Neuron (in vitro differentiated cells): ENCODE measurements around the gene LRP1B.

Experiments used
- H2AFZ ChIP-seq: one replicate; pipeline ENCODE4 v1.6.1; 2013; ENCODE audit warnings: low read depth, mild to moderate bottlenecking, inconsistent platforms, low read length, moderate library complexity
- H3K27me3 ChIP-seq: one replicate; pipeline ENCODE4 v1.6.1; 2013; ENCODE audit warnings: low read length; ENCODE audit not compliant: insufficient read depth
- H3K36me3 ChIP-seq: one replicate; pipeline ENCODE4 v1.6.1; 2013; ENCODE audit warnings: low read length; ENCODE audit not compliant: insufficient read depth
- H3K4me1 ChIP-seq: one replicate; pipeline ENCODE4 v1.6.1; 2013; ENCODE audit warnings: low read length; ENCODE audit not compliant: insufficient read depth
- H3K4me3 ChIP-seq: 2 replicates; pipeline ENCODE4 v1.5.1; 2013; ENCODE audit warnings: mild to moderate bottlenecking, low read length, moderate library complexity
- H3K9me3 ChIP-seq: one replicate; pipeline ENCODE4 v1.6.1; 2013; ENCODE audit warnings: low read length

The LRP1B gene

DNA sequence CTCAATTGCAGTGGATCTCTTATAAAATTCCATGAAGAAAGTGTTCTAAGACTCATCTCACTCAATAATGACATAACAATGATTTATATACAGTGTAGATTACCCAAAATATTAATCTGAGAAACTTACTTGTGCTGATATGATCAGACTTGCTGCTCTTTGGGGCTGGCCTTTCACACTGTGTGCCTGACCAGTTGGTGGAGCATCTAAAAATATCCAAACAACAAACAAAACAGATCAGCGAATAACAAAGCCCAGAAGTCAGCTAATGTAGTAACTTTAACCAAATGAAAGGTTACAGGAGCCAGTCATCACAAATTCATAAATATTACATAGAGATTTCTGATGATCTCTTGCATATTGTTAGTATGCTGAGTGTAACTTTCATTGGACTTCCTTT, 1883.9 kb downstream of the LRP1B start:
- Histone ChIP-seq H3K9me3 (no peaks in the 10 kb centered on the region), H3K4me1 (no peaks in the 10 kb centered on the region)

DNA sequence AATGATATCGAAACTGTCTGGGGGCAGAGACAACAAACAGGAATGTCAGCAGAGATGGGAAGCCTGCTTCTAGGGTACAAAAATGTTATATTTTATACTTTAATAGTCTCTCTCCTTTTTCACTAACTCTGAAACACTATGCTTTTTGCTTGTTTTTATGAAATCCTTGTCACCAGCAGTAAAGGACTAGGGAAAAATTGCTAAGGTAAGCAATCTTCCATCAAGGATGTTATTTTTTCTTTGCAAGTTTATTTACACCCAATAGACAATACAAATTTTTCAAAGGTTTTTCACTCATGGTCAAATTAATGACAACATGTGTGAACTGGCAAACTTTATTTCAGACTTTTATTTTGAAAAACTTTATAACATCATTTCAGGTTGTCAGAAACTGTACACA, 1884.8 kb downstream of the LRP1B start:
- Histone ChIP-seq H3K4me3 (no peak overlapping the region), H3K4me1 (no peaks in the 10 kb centered on the region), H3K9me3 (no peaks in the 10 kb centered on the region), H3K36me3 (no peaks in the 10 kb centered on the region), H2AFZ (no peak overlapping the region), H3K27me3 (no peaks in the 10 kb centered on the region)

More for the DNA sequence above, 1883.9 kb downstream of the LRP1B start:
- no peak overlapping the region for H2AFZ ChIP-seq
- H3K36me3 ChIP-seq: no peaks in the 10 kb centered on the region
- H3K27me3 ChIP-seq: no peaks in the 10 kb centered on the region
- H3K4me3 ChIP-seq: no peak overlapping the region

DNA sequence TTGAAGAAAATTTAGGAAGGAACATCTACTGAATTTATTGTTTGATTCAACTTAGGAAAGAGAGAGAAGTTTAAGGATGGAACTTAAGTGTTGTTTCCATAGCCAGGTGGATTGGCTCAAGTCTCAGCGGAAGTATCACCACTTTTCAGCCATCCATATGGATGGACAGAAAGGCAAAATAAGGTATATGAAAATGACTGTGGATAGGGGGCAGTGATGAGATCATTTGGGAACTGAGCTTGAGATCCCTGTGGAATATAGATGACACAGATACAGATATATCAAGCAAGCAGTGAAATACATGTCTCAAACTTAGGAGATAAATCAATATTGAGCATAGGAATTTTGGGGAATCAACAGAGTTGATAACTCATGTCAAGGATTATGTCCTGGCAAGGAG, 1887.9 kb downstream of the LRP1B start:
- Histone ChIP-seq H3K4me1 (no peaks in the 10 kb centered on the region), H3K4me3 (no peak overlapping the region), H2AFZ (no peak overlapping the region), H3K9me3 (no peaks in the 10 kb centered on the region), H3K27me3 (no peaks in the 10 kb centered on the region), H3K36me3 (no peaks in the 10 kb centered on the region)

DNA sequence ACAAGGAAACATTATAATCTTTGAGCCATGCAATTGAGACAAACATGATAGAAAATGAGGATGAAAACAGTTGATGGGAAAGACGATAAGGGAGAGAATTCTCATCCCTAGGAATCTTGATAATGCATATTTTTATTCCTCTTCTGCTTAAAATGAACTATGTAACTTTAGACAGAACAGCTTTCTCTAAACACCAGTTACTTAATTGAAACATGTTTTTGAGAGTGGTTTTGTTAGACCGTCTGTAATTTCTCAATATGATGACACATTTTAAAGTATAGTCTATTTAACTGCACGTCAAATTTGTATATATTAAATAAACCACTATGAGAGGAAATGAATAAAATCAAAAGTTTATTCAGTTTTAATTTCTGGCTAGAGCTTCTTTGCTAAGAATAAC, 1896.7 kb downstream of the LRP1B start:
- no peaks in the 10 kb centered on the region for H3K9me3 ChIP-seq
- no peak overlapping the region for H3K4me3 ChIP-seq
- H3K27me3 ChIP-seq: no peaks in the 10 kb centered on the region
- no peaks in the 10 kb centered on the region for H3K36me3 ChIP-seq
- H3K4me1 ChIP-seq: no peaks in the 10 kb centered on the region
- peak overlapping the region; percentile 46 for H2AFZ ChIP-seq

DNA sequence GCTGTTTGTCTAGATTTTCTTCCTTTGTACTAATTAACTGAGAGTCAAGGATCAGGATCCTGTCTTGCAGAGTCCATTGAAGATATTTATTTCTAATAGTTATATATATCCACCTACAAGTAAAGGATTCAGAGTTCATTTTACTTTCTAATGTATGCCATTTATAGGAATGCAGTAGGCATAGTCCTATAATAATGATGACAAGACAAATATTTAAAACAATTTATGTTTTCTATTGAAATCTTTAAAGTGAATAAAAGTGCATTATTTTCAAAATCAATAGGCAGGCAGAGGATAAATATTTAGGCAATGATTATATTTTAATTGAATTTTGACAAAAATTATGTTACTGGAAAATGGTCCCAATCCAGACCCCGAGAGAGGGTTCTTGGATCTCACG, 1919.9 kb downstream of the LRP1B start:
- H3K4me3 ChIP-seq: no peak overlapping the region
- H3K36me3 ChIP-seq: no peaks in the 10 kb centered on the region
- peaks cover 5% of the 10 kb centered on the region for H3K4me1 ChIP-seq
- H3K9me3 ChIP-seq: no peaks in the 10 kb centered on the region
- H2AFZ ChIP-seq: no peak overlapping the region
- no peaks in the 10 kb centered on the region for H3K27me3 ChIP-seq

DNA sequence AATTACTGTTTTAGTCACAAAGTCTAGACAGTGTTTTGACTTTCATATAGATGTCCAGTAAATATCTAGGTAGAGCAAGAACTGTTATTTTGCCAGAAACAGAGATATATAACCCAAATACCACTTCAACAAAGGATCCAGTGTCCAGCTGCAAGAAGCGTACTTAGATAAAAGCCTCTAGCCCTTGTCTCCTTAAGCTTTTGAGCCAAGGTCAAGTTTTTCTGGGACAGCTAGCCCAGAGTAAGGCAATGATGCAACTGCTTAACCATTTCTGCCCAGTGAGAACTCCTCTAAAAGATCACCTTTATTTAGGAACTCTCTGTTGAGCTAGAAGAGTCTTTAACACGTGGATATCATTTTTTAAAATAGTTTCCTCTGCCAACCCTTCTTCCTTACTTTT, 1925.7 kb downstream of the LRP1B start:
- no peaks in the 10 kb centered on the region for H3K36me3 ChIP-seq
- H3K27me3 ChIP-seq: no peaks in the 10 kb centered on the region
- no peaks in the 10 kb centered on the region for H3K9me3 ChIP-seq
- H3K4me3 ChIP-seq: no peak overlapping the region
- H2AFZ ChIP-seq: no peak overlapping the region
- H3K4me1 ChIP-seq: peaks cover 2% of the 10 kb centered on the region

DNA sequence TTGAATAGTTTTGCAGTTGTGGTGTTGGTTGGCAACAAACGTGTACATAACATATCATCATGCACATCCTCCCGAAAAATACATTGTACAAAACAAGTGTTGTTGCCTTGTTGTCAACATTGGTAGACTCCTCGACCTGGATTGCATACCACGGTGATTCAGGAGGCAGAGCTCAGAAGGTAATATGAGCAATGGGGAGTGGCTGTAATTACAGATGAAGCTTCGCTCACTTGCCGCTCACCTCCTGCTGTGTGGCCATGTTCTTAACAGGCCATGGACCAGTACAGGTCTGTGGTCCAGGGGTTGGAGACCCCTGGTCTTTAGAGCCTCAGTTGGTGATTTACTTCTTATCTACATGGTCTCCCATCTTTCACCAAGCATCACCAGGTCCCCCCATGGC, 1927.5 kb downstream of the LRP1B start:
- Histone ChIP-seq H3K4me3 (no peak overlapping the region), H2AFZ (no peak overlapping the region), H3K36me3 (no peaks in the 10 kb centered on the region), H3K4me1 (peaks cover 2% of the 10 kb centered on the region), H3K9me3 (no peaks in the 10 kb centered on the region), H3K27me3 (no peaks in the 10 kb centered on the region)

DNA sequence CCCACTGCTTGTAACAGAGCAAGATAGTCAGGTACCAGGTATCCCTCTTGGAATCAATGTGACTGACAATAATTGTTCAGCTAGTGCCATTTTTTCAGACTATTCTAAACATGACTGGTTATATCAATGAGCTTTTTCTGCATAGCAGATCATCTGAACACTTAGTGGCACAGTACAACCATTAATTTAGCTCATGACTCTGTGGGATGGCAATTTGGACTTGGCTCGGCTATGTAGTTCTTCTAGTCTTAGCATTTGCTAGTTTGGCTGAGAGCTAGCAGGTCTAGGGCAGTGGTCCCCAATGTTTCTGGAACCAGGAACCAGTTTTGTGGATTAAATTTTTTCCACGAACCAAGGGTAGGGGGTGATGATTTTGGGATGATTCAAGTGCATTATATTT, 1929.2 kb downstream of the LRP1B start:
- Histone ChIP-seq H3K27me3 (no peaks in the 10 kb centered on the region), H3K36me3 (no peaks in the 10 kb centered on the region), H3K9me3 (no peaks in the 10 kb centered on the region), H3K4me1 (peaks cover 2% of the 10 kb centered on the region), H3K4me3 (no peak overlapping the region), H2AFZ (no peak overlapping the region)

DNA sequence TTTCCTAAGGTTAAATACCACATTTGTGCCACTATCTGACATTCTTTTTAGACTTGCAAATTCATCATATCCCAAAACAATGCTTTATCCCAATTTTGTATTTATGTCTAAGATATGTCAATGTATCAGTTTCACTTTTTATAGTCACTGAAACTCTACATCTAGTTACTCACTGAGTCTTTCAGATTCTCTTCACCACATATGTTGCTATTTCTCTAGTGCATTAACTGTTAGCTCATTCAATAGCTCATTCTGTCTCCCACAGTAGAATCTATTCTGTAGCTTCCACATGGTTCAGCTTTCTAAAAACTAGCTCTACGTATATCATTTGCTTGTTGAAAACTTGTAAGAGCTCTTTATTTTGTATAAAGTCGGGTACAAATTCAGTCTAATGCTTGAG, 1930.1 kb downstream of the LRP1B start:
- Histone ChIP-seq H3K36me3 (no peaks in the 10 kb centered on the region), H3K27me3 (no peaks in the 10 kb centered on the region), H3K4me3 (no peak overlapping the region), H3K4me1 (peaks cover 2% of the 10 kb centered on the region), H3K9me3 (no peaks in the 10 kb centered on the region), H2AFZ (no peak overlapping the region)

DNA sequence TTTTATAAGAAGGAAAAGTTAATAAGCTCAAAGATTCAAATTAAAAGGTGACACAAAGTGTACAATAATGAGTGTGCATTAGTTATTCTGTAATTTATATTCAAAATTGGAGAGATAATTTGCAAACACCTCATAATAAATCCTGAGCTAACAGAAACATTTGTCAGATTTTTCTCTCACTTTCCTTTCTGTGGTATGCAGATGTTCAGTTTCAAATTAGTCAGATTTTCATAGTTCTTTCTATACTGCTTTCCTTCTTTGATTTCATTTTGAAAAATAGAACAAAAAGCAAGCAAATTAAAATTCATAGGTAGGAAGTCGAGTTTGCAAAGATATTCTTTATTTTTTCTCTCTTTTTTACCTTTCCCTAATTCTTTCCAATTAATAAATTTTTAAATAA, 1930.5 kb downstream of the LRP1B start:
- Histone ChIP-seq H3K27me3 (no peaks in the 10 kb centered on the region), H3K36me3 (no peaks in the 10 kb centered on the region), H3K4me3 (no peak overlapping the region), H2AFZ (no peak overlapping the region), H3K9me3 (no peaks in the 10 kb centered on the region), H3K4me1 (peaks cover 2% of the 10 kb centered on the region)

DNA sequence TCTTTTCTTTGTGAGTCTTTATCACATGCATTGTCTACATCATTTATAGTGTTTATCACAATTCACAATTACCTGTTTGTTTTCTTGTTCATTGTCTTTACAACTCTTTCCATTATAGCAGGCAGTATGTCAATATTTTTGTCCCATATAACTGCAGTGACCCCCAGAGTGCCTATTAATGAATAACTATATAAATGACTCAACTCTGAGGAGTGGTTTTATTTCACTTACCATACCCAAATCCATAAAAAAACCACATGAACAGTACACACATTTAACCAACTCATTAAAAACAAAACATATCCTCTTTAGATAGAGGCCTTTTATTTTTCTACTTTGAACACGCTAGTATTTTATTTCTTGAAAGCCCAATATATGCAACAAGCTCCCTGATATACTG, 1931.5 kb downstream of the LRP1B start:
- no peaks in the 10 kb centered on the region for H3K36me3 ChIP-seq
- H2AFZ ChIP-seq: no peak overlapping the region

DNA sequence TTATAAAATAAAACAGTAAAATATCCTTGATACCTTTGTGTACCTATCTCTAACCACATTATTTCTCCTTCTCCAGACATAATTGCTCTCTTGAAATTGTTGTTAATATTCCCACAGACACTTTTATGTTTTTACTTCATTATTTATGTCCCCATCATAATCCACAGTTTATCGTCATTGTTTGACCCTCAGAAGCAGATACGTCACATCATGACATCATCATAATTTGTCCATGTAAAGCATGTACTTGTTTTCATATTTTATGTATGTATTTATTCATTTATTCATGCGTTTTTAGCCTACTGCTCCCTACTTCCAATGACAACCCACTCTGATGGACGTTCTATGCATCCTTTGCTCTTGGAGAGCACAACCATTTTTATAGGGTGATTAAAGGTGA, 1943.7 kb downstream of the LRP1B start:
- Histone ChIP-seq H3K4me3 (no peak overlapping the region), H3K36me3 (no peaks in the 10 kb centered on the region), H3K9me3 (no peaks in the 10 kb centered on the region), H2AFZ (no peak overlapping the region), H3K27me3 (no peaks in the 10 kb centered on the region), H3K4me1 (no peaks in the 10 kb centered on the region)

More for the DNA sequence above, 1931.5 kb downstream of the LRP1B start:
- Histone ChIP-seq H3K27me3 (no peaks in the 10 kb centered on the region), H3K9me3 (no peaks in the 10 kb centered on the region), H3K4me3 (no peak overlapping the region), H3K4me1 (no peaks in the 10 kb centered on the region)

DNA sequence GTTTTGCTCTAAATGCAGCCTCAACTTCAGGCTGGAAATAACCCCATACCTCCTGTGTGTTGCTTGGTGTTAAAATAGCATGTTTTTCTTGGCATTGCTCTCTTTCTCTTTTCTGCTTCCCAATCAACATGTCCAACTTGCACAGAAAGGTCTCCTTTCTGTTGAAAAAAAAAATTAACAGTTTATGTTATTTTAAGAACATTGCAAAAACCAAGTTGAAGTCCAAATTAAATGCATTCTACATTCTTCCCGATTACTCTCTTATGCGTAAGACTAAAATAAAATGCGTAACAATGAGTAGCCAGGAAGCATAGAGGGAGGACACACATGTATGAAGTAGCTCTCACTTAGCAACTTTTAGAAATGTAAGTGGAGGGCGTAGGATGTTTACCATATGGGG, 1944.5 kb downstream of the LRP1B start:
- Histone ChIP-seq H3K4me1 (no peaks in the 10 kb centered on the region), H2AFZ (no peak overlapping the region), H3K4me3 (no peak overlapping the region), H3K9me3 (no peaks in the 10 kb centered on the region), H3K27me3 (no peaks in the 10 kb centered on the region), H3K36me3 (no peaks in the 10 kb centered on the region)

DNA sequence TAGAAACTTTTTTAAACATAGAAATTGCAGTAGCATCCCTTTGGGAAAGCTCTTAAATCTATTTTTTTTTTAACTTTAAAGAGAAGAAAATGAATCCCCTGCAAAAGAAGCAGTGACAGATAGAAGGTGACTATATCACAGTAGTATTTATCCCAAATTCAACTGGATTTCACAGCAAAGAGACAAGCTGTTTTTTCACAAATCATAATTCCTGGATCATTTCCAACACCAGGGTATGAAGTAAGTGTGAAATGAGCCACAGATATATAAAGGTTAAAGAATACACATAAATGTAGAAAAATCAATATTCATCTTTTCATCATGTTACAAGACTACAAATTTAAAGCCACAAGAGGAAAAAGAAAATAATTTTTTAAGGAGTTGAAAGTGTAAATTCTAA, 1945.7 kb downstream of the LRP1B start:
- Histone ChIP-seq H3K4me3 (no peak overlapping the region), H3K9me3 (no peaks in the 10 kb centered on the region), H2AFZ (no peak overlapping the region), H3K4me1 (no peaks in the 10 kb centered on the region), H3K36me3 (no peaks in the 10 kb centered on the region), H3K27me3 (no peaks in the 10 kb centered on the region)
